HepG2 (cell line): Measurements from ENCODE around the gene PSKH1. TPM values are rescaled to one million over a fixed set of nuclear protein-coding genes. Genes with fewer than 3 reads are reported as not detected.
A peak's percentile ranks its signal among the peaks of the same experiment; 100 is the strongest.

ENCODE experiments used
- GATAD1 ChIP-seq: IDR thresholded peaks from 2 replicates; pipeline ENCODE4 v1.6.1; 2016; ENCODE audit warnings: missing genetic modification reagents, missing compliant biosample characterization
- MEIS1 ChIP-seq: sonication (generic); formaldehyde crosslinking; IDR thresholded peaks from 2 replicates; pipeline ENCODE4 v1.9.0; 2021; ENCODE audit warnings: mild to moderate bottlenecking, missing genetic modification reagents, moderate library complexity, borderline replicate concordance
- NR2F2 ChIP-seq: IDR thresholded peaks from 2 replicates; pipeline ENCODE4 v1.6.1; 2012; ENCODE audit warnings: low read depth, inconsistent platforms, borderline replicate concordance
- PAX8 ChIP-seq: sonication (generic); formaldehyde crosslinking; IDR thresholded peaks from 2 replicates; pipeline ENCODE4 v1.8.0; 2022; ENCODE audit warnings: mild to moderate bottlenecking, missing genetic modification reagents, borderline replicate concordance
- SNRNP70 ChIP-seq: fragments of 200-400 bp; formaldehyde crosslinking; IDR thresholded peaks from 2 replicates; pipeline ENCODE4 v1.6.1; 2017; ENCODE audit warnings: mild to moderate bottlenecking, low read depth, low read length, moderate library complexity
- SOX6 ChIP-seq, 2 experiments: fragments of 450-650 bp in 1 of 2; sonication (generic) in 1 of 2; formaldehyde crosslinking in 1 of 2; IDR thresholded peaks; 2 replicates each; pipeline versions ENCODE4 v1.4.0 to v1.6.1; 2017 to 2020; ENCODE audit warnings: antibody characterized with exemption in 1 of 2, mild to moderate bottlenecking in 1 of 2, missing genetic modification reagents in 1 of 2
- ZBTB42 ChIP-seq: sonication (generic); formaldehyde crosslinking; IDR thresholded peaks from 2 replicates; pipeline ENCODE4 v1.5.0; 2020; ENCODE audit warnings: mild to moderate bottlenecking, missing genetic modification reagents
- ZNF598 ChIP-seq: sonication (generic); formaldehyde crosslinking; IDR thresholded peaks from 2 replicates; pipeline ENCODE4 v1.5.1; 2020; ENCODE audit warnings: mild to moderate bottlenecking, missing genetic modification reagents, borderline replicate concordance
- ZNF629 ChIP-seq: sonication (generic); formaldehyde crosslinking; conservative IDR thresholded peaks from 2 replicates; pipeline ENCODE4 v1.5.0; 2020; ENCODE audit warnings: missing genetic modification reagents
- ZNF816 ChIP-seq: sonication (generic); formaldehyde crosslinking; IDR thresholded peaks from 2 replicates; pipeline ENCODE4 v1.8.0; 2022; ENCODE audit warnings: missing genetic modification reagents, mild to moderate bottlenecking, borderline replicate concordance
- polyA plus RNA-seq, 8 experiments: library from polyadenylated mRNA; depleted of rRNA in 3 of 8; stranded (reverse) in 7 of 8; unstranded in 1 of 8; fragments of >200 nt; fragmentation: Illumina TruSeq in 4 of 8; extraction: Trizol in 4 of 8; gene quantifications; 2 replicates each; pipeline versions ENCODE4 v1.2.1 to v1.2.3, GENCODE V29; 2011 to 2016; ENCODE audit warnings: low read depth in 4 of 8, missing spikeins in 1 of 8, mixed read lengths in 1 of 8; ENCODE audit not compliant: insufficient read depth in 1 of 8
- total RNA-seq, 5 experiments: library from RNA; depleted of rRNA; stranded (reverse); fragments of >200 nt; fragmentation: Illumina TruSeq; extraction: Trizol; gene quantifications; 2 replicates each; pipeline ENCODE4 v1.2.3, GENCODE V29; 2016; ENCODE audit warnings: low read depth in 1 of 5
- TF ChIP-seq, protein P1 (sequence below): sonication (generic); formaldehyde crosslinking; IDR thresholded peaks from 2 replicates; pipeline ENCODE4 v1.8.1; 2023; ENCODE audit warnings: missing genetic modification reagents, inconsistent platforms, borderline replicate concordance
- TF ChIP-seq, protein P2 (sequence below), 2 experiments: sonication (generic) in 1 of 2; formaldehyde crosslinking in 1 of 2; IDR thresholded peaks; 2 replicates each; pipeline versions ENCODE4 v1.4.0 to v1.6.1; 2016 to 2020; ENCODE audit warnings: borderline replicate concordance in 1 of 2, low read depth in 1 of 2, mild to moderate bottlenecking in 1 of 2, missing genetic modification reagents in 1 of 2
- TF ChIP-seq, protein P3 (sequence below): IDR thresholded peaks from 2 replicates; pipeline ENCODE4 v1.6.1; 2012; ENCODE audit warnings: low read length, improper control_type of control experiment
- TF ChIP-seq, protein P4 (sequence below): sonication (generic); formaldehyde crosslinking; IDR thresholded peaks from 2 replicates; pipeline ENCODE4 v1.8.0; 2022; ENCODE audit warnings: missing genetic modification reagents, mild to moderate bottlenecking, inconsistent platforms, borderline replicate concordance

PSKH1 gene
- total and polyA plus RNA-seq, 2 of the 13 experiments (the other 11 are each of a cell fraction or from before 2014, with no cell fraction given): 8.4 to 19.1 TPM

DNA sequence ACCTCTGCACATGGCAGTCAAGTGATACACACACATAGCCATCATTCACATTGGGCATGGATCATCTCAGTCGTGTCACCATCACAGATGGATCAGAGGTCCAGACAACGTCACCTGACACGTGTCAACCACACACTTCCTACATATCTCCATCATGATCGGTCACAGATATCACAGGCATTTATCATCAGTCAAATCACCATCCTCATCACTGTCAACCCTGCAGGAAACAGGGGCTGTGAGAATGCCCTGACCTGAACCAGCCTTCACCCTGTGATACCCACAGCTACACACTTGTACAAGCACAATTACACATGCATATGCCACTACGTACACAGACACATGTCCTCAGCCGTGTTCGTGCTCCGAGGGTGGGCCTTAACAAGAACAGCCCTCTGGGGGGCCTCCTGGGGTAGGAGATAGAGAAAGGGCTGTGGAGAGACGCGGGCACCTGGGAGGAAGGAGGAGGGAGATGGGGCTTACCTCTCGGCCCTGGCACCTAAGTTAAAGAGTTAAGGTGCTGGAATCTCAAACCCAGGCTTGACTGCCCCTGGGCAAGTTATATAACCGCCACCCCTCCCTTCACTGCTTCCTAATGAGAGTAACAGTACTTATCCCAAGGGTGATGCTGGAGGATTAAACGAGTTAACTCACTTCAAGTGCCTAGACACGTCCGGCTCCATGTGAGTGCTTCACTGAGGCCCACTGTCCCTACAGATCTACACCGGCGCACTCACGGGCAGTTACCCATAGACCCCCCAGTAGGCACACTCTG, 74.3 kb downstream of the PSKH1 start (continued):
- TF ChIP-seq, protein P1, sequence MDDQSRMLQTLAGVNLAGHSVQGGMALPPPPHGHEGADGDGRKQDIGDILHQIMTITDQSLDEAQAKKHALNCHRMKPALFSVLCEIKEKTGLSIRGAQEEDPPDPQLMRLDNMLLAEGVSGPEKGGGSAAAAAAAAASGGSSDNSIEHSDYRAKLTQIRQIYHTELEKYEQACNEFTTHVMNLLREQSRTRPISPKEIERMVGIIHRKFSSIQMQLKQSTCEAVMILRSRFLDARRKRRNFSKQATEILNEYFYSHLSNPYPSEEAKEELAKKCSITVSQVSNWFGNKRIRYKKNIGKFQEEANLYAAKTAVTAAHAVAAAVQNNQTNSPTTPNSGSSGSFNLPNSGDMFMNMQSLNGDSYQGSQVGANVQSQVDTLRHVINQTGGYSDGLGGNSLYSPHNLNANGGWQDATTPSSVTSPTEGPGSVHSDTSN (CRISPR knock-in tag): no peak
- TF ChIP-seq, protein P2, sequence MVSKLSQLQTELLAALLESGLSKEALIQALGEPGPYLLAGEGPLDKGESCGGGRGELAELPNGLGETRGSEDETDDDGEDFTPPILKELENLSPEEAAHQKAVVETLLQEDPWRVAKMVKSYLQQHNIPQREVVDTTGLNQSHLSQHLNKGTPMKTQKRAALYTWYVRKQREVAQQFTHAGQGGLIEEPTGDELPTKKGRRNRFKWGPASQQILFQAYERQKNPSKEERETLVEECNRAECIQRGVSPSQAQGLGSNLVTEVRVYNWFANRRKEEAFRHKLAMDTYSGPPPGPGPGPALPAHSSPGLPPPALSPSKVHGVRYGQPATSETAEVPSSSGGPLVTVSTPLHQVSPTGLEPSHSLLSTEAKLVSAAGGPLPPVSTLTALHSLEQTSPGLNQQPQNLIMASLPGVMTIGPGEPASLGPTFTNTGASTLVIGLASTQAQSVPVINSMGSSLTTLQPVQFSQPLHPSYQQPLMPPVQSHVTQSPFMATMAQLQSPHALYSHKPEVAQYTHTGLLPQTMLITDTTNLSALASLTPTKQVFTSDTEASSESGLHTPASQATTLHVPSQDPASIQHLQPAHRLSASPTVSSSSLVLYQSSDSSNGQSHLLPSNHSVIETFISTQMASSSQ (IDR thresholded peaks at IDR 0.05; ENCODE audit: low read depth): no peak
- TF ChIP-seq, protein P2 (CRISPR knock-in tag; IDR thresholded peaks at IDR 0.05; ENCODE audit: borderline replicate concordance): no peak
- TF ChIP-seq ZBTB42 (CRISPR knock-in tag): no peak
- TF ChIP-seq GATAD1 (CRISPR knock-in tag): no peak
- TF ChIP-seq MEIS1 (CRISPR knock-in tag): no peak
- no peak for TF ChIP-seq ZNF816 (CRISPR knock-in tag)
- no peak for TF ChIP-seq NR2F2
- 0 out of 2 replicates have a peak, but pooled peaks have one; percentile 83 for TF ChIP-seq ZNF598
- TF ChIP-seq, protein P3, sequence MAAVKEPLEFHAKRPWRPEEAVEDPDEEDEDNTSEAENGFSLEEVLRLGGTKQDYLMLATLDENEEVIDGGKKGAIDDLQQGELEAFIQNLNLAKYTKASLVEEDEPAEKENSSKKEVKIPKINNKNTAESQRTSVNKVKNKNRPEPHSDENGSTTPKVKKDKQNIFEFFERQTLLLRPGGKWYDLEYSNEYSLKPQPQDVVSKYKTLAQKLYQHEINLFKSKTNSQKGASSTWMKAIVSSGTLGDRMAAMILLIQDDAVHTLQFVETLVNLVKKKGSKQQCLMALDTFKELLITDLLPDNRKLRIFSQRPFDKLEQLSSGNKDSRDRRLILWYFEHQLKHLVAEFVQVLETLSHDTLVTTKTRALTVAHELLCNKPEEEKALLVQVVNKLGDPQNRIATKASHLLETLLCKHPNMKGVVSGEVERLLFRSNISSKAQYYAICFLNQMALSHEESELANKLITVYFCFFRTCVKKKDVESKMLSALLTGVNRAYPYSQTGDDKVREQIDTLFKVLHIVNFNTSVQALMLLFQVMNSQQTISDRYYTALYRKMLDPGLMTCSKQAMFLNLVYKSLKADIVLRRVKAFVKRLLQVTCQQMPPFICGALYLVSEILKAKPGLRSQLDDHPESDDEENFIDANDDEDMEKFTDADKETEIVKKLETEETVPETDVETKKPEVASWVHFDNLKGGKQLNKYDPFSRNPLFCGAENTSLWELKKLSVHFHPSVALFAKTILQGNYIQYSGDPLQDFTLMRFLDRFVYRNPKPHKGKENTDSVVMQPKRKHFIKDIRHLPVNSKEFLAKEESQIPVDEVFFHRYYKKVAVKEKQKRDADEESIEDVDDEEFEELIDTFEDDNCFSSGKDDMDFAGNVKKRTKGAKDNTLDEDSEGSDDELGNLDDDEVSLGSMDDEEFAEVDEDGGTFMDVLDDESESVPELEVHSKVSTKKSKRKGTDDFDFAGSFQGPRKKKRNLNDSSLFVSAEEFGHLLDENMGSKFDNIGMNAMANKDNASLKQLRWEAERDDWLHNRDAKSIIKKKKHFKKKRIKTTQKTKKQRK: no peak
- TF ChIP-seq ZNF629: no peak
- TF ChIP-seq, protein P4, sequence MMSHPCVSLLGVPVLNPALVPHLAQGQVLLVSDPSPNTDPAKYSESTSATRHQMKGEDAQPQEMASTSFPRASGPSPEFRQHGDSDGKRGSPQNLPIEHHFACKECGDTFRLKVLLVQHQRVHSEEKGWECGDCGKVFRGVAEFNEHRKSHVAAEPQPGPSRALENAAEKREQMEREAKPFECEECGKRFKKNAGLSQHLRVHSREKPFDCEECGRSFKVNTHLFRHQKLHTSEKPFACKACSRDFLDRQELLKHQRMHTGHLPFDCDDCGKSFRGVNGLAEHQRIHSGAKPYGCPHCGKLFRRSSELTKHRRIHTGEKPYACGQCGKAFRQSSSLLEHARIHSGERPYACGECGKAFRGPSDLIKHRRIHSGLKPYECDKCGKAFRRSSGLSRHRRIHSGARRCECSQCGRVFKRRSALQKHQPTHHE (CRISPR knock-in tag): 0 out of 2 replicates have a peak, but pooled peaks have one; percentile 12
- TF ChIP-seq PAX8 (CRISPR knock-in tag): no peak
- no peak for TF ChIP-seq SNRNP70
- no peak for TF ChIP-seq SOX6 (IDR thresholded peaks at IDR 0.05)
- peak; percentile 17 for TF ChIP-seq SOX6 (CRISPR knock-in tag; IDR thresholded peaks at IDR 0.05)
